Activated naive CD8-positive, alpha-beta T cell treated with anti-CD3 and anti-CD28 coated beads, Interleukin-2, amount 50 U/mL, for 24 hours (primary cell): ENCODE results near the gene PALM.
"Not testable (repeated sequence)": the region's sequence is repeated elsewhere in the genome, so short reads cannot be mapped to it uniquely, and the experiment has no call there.

Experiments used
- ATAC-seq: fragments of 150-1000 bp; cut with Tn5 transposase; one replicate; pipeline ENCODE4 v1.10.0; 2021
- DNase-seq: peaks from one replicate; pipeline ENCODE4 v3.0.0; 2021
- H3K27ac Mint-ChIP-seq: one replicate; pipeline ENCODE4 v1.8.0; 2021; ENCODE audit warnings: mild to moderate bottlenecking, mixed read lengths
- H3K27me3 Mint-ChIP-seq: one replicate; pipeline ENCODE4 v1.8.0; 2021; ENCODE audit warnings: mixed read lengths
- H3K36me3 Mint-ChIP-seq: one replicate; pipeline ENCODE4 v1.8.0; 2021; ENCODE audit warnings: low read depth, mixed read lengths
- H3K4me1 Mint-ChIP-seq: one replicate; pipeline ENCODE4 v1.8.0; 2021; ENCODE audit warnings: mixed read lengths
- H3K4me3 Mint-ChIP-seq: one replicate; pipeline ENCODE4 v1.8.0; 2021; ENCODE audit warnings: mild to moderate bottlenecking, moderate library complexity, mixed read lengths
- H3K9me3 Mint-ChIP-seq: one replicate; pipeline ENCODE4 v1.8.0; 2021; ENCODE audit warnings: mixed read lengths

Gene PALM

GRCh38 chr19:708154-709143 is at the start of gene PALM:
Gene PALM, plus strand, starts transcription at chr19:708935. Its CDS starts 212 bp downstream, at chr19:709147.
- H3K4me1 Mint-ChIP-seq = peaks cover 3% of the 10 kb centered on the region
- H3K27ac Mint-ChIP-seq = no peak within 1 kb of the TSS
- no peak within 1 kb of the TSS for H3K4me3 Mint-ChIP-seq
- no peaks in the 10 kb centered on the region for H3K9me3 Mint-ChIP-seq
- DNase-seq (no peak), ATAC-seq (no peak)
- H3K36me3 Mint-ChIP-seq = no peaks in the 10 kb centered on the region
- H3K27me3 Mint-ChIP-seq = peaks cover 25% of the 10 kb centered on the region

GRCh38 chr19:660793-661426 is 47.8 kb upstream of the PALM start:
- H3K27me3 Mint-ChIP-seq = no peaks in the 10 kb centered on the region
- ATAC-seq (no peak), DNase-seq (no peak)
- no peaks in the 10 kb centered on the region for H3K9me3 Mint-ChIP-seq
- peak overlapping the region; percentile 95 for H3K4me3 Mint-ChIP-seq
- peak overlapping the region; percentile 90 for H3K27ac Mint-ChIP-seq
- peaks cover 55% of the 10 kb centered on the region for H3K4me1 Mint-ChIP-seq
- H3K36me3 Mint-ChIP-seq = peaks cover 7% of the 10 kb centered on the region

- DNase-seq (peak; percentile 68), ATAC-seq (peak; percentile 53)
- H3K27ac Mint-ChIP-seq = peak overlapping the region; percentile 90
- H3K9me3 Mint-ChIP-seq = no peaks in the 10 kb centered on the region
- peak overlapping the region; percentile 95 for H3K4me3 Mint-ChIP-seq
- H3K27me3 Mint-ChIP-seq = no peaks in the 10 kb centered on the region
- H3K4me1 Mint-ChIP-seq = peaks cover 49% of the 10 kb centered on the region
- peaks cover 7% of the 10 kb centered on the region for H3K36me3 Mint-ChIP-seq
These were observed 47.1 kb upstream of the PALM start for GRCh38 chr19:661427-662196.

GRCh38 chr19:662207-662961 is 46.4 kb upstream of the PALM start:
- Mint-ChIP-seq H3K9me3 (no peaks in the 10 kb centered on the region), H3K27me3 (no peaks in the 10 kb centered on the region), H3K36me3 (peaks cover 7% of the 10 kb centered on the region), H3K4me1 (peaks cover 45% of the 10 kb centered on the region), H3K27ac (peak overlapping the region; percentile 90), H3K4me3 (peak overlapping the region; percentile 95)
- DNase-seq = peak; percentile 77
- peak; percentile 38 for ATAC-seq

GRCh38 chr19:662962-663681 is 45.6 kb upstream of the PALM start, which contains the start of gene RNF126:
Gene RNF126, minus strand, starts transcription at chr19:663214. Its CDS starts 93 bp downstream, at chr19:663121.
- DNase-seq = peak; percentile 95
- H3K4me1 Mint-ChIP-seq = peaks cover 41% of the 10 kb centered on the region
- H3K27ac Mint-ChIP-seq = peak within 1 kb of the TSS; percentile 90
- ATAC-seq = peak; percentile 45
- H3K36me3 Mint-ChIP-seq = peaks cover 7% of the 10 kb centered on the region
- H3K4me3 Mint-ChIP-seq = peak within 1 kb of the TSS; percentile 95
- H3K27me3 Mint-ChIP-seq = no peaks in the 10 kb centered on the region
- no peaks in the 10 kb centered on the region for H3K9me3 Mint-ChIP-seq

GRCh38 chr19:663682-664117 is 45.0 kb upstream of the PALM start:
- peak overlapping the region; percentile 71 for H3K4me3 Mint-ChIP-seq
- H3K27me3 Mint-ChIP-seq = peaks cover 1% of the 10 kb centered on the region
- ATAC-seq (no peak), DNase-seq (no peak)
- H3K4me1 Mint-ChIP-seq = peaks cover 39% of the 10 kb centered on the region
- H3K9me3 Mint-ChIP-seq = no peaks in the 10 kb centered on the region
- H3K36me3 Mint-ChIP-seq = peaks cover 7% of the 10 kb centered on the region
- H3K27ac Mint-ChIP-seq = peak overlapping the region; percentile 84

- no peak for ATAC-seq
- DNase-seq = peak; percentile 87
- Mint-ChIP-seq H3K4me1 (peaks cover 29% of the 10 kb centered on the region), H3K27me3 (peaks cover 6% of the 10 kb centered on the region), H3K27ac (peak overlapping the region; percentile 52), H3K9me3 (no peaks in the 10 kb centered on the region), H3K36me3 (peaks cover 5% of the 10 kb centered on the region), H3K4me3 (no peak overlapping the region)
These were observed 43.8 kb upstream of the PALM start for GRCh38 chr19:664913-665443.

- ATAC-seq, H3K4me3 Mint-ChIP-seq, H3K27me3 Mint-ChIP-seq, DNase-seq, H3K27ac Mint-ChIP-seq, H3K36me3 Mint-ChIP-seq, H3K9me3 Mint-ChIP-seq: not testable (repeated sequence)
- H3K4me1 Mint-ChIP-seq = peaks cover 15% of the 10 kb centered on the region
These were observed 41.7 kb upstream of the PALM start for GRCh38 chr19:666985-667573.

- not testable (repeated sequence) for H3K27me3 Mint-ChIP-seq, H3K27ac Mint-ChIP-seq, H3K4me3 Mint-ChIP-seq, DNase-seq, ATAC-seq, H3K4me1 Mint-ChIP-seq, H3K9me3 Mint-ChIP-seq, H3K36me3 Mint-ChIP-seq
These were observed 39.9 kb upstream of the PALM start for GRCh38 chr19:668675-669434.

- Mint-ChIP-seq H3K27ac (no peak overlapping the region), H3K36me3 (no peaks in the 10 kb centered on the region), H3K4me1 (peaks cover 8% of the 10 kb centered on the region), H3K27me3 (peaks cover 19% of the 10 kb centered on the region), H3K4me3 (no peak overlapping the region), H3K9me3 (no peaks in the 10 kb centered on the region)
- ATAC-seq = no peak
- DNase-seq = no peak
These were observed 38.1 kb upstream of the PALM start for GRCh38 chr19:670609-671075.

GRCh38 chr19:674282-675151 is 34.2 kb upstream of the PALM start:
- ATAC-seq (no peak), DNase-seq (no peak)
- Mint-ChIP-seq H3K4me3 (no peak overlapping the region), H3K9me3 (no peaks in the 10 kb centered on the region), H3K27ac (no peak overlapping the region), H3K27me3 (peaks cover 19% of the 10 kb centered on the region), H3K4me1 (peaks cover 11% of the 10 kb centered on the region), H3K36me3 (no peaks in the 10 kb centered on the region)
